ENCODE data around the gene PCDHB7.
"Not testable (repeated sequence)": the region's sequence is repeated elsewhere in the genome, so short reads cannot be mapped to it uniquely, and the experiment has no call there.

Gene PCDHB7

GRCh38 chr5:141172381-141173204 is at the start of gene PCDHB7:
TSS of gene PCDHB7 (plus strand) at chr5:141172644. CDS start at chr5:141172836, 192 bp downstream.
- no peak for DNase-seq (ENCODE audit: low spot score)

GRCh38 chr5:141123396-141124135 is 48.9 kb upstream of the PCDHB7 start:
- not testable (repeated sequence) for DNase-seq (ENCODE audit: low spot score)

GRCh38 chr5:141127305-141127704 is 45.1 kb upstream of the PCDHB7 start:
- DNase-seq (ENCODE audit: low spot score): no peak

- no peak for DNase-seq (ENCODE audit: low spot score)
Observed at GRCh38 chr5:141135030-141135717, 37.3 kb upstream of the PCDHB7 start, which contains the start of gene PCDHB5. TSS of gene PCDHB5 (plus strand) at chr5:141135206. CDS start at chr5:141135435, 229 bp downstream.

- DNase-seq (ENCODE audit: low spot score): no peak
Observed at GRCh38 chr5:141135718-141136266, 36.7 kb upstream of the PCDHB7 start.

GRCh38 chr5:141137346-141137745 is 35.1 kb upstream of the PCDHB7 start:
- not testable (repeated sequence) for DNase-seq (ENCODE audit: low spot score)

- no peak for DNase-seq (ENCODE audit: low spot score)
Observed at GRCh38 chr5:141149812-141150211, 22.6 kb upstream of the PCDHB7 start, which contains the start of gene PCDHB6. TSS of gene PCDHB6 (plus strand) at chr5:141150057. CDS start at chr5:141150258, 201 bp downstream.

- DNase-seq (ENCODE audit: low spot score): no peak
Observed at GRCh38 chr5:141150224-141150992, 22.0 kb upstream of the PCDHB7 start.

- DNase-seq (ENCODE audit: low spot score): no peak
Observed at GRCh38 chr5:141150993-141151325, 21.5 kb upstream of the PCDHB7 start.

GRCh38 chr5:141151632-141152031 is 20.8 kb upstream of the PCDHB7 start:
- not testable (repeated sequence) for DNase-seq (ENCODE audit: low spot score)

GRCh38 chr5:141152096-141152495 is 20.3 kb upstream of the PCDHB7 start:
- not testable (repeated sequence) for DNase-seq (ENCODE audit: low spot score)

GRCh38 chr5:141155540-141156374 is 16.7 kb upstream of the PCDHB7 start:
- no peak for DNase-seq (ENCODE audit: low spot score)

GRCh38 chr5:141157356-141157755 is 15.1 kb upstream of the PCDHB7 start:
- not testable (repeated sequence) for DNase-seq (ENCODE audit: low spot score)

GRCh38 chr5:141157901-141158300 is 14.5 kb upstream of the PCDHB7 start:
- DNase-seq (ENCODE audit: low spot score): not testable (repeated sequence)

GRCh38 chr5:141174291-141175104 is 2.1 kb downstream of the PCDHB7 start:
- not testable (repeated sequence) for DNase-seq (ENCODE audit: low spot score)

GRCh38 chr5:141175933-141176332 is 3.5 kb downstream of the PCDHB7 start:
- DNase-seq (ENCODE audit: low spot score): no peak

- not testable (repeated sequence) for DNase-seq (ENCODE audit: low spot score)
Observed at GRCh38 chr5:141177577-141178191, 5.2 kb downstream of the PCDHB7 start, which contains the start of gene PCDHB8. TSS of gene PCDHB8 (plus strand) at chr5:141177790. CDS start at chr5:141178035, 245 bp downstream.

GRCh38 chr5:141179371-141179770 is 6.9 kb downstream of the PCDHB7 start:
- not testable (repeated sequence) for DNase-seq (ENCODE audit: low spot score)

GRCh38 chr5:141179876-141180275 is 7.4 kb downstream of the PCDHB7 start:
- DNase-seq (ENCODE audit: low spot score): not testable (repeated sequence)
